Smooth muscle cell of the coronary artery (primary cell): Measurements from ENCODE around the gene CRP. TPM values are rescaled to one million over a fixed set of nuclear protein-coding genes. Genes with fewer than 3 reads are reported as not detected.

ENCODE experiments used
- total RNA-seq: library from RNA; depleted of rRNA; stranded (reverse); fragments of >200 nt; gene quantifications from 2 replicates; pipeline ENCODE4 v1.2.3, GENCODE V29; 2014; ENCODE audit warnings: low replicate concordance

Gene CRP, protein sequence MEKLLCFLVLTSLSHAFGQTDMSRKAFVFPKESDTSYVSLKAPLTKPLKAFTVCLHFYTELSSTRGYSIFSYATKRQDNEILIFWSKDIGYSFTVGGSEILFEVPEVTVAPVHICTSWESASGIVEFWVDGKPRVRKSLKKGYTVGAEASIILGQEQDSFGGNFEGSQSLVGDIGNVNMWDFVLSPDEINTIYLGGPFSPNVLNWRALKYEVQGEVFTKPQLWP
- total RNA-seq = not detected in 2 replicates

GRCh38 chr1:159714529-159714928 lies at the start of gene CRP:
Gene CRP (minus strand): TSS chr1:159714589. CDS start chr1:159714485, 104 bp downstream.

Other genes with a start within 250 kb of the CRP start
- not detected in 2 replicates for gene OR10J5, start 178.6 kb downstream of the CRP start, total RNA-seq
- not detected in 2 replicates for gene APCS, start 126.8 kb downstream of the CRP start, total RNA-seq
- 14.4 and 40.7 TPM in 2 replicates for gene DUSP23, start 66.4 kb upstream of the CRP start, total RNA-seq
- not detected in 2 replicates for gene FCRL6, start 87.8 kb upstream of the CRP start, total RNA-seq
- gene SLAMF8, start 112.3 kb upstream of the CRP start, total RNA-seq = not detected in 2 replicates
- gene VSIG8, start 148.1 kb upstream of the CRP start, total RNA-seq = 0.08 TPM in 1 of 2 replicates, not detected in the other
- gene CFAP45, start 185.6 kb upstream of the CRP start, total RNA-seq = 0.23 and 1.1 TPM in 2 replicates
- 135 and 476 TPM in 2 replicates for gene TAGLN2, start 210.9 kb upstream of the CRP start, total RNA-seq
- gene IGSF9, start 231.0 kb upstream of the CRP start, total RNA-seq = 0.12 TPM in 1 of 2 replicates, not detected in the other
- gene SLAMF9, start 239.6 kb upstream of the CRP start, total RNA-seq = 0.38 TPM in 1 of 2 replicates, not detected in the other